HepG2 (cell line): Measurements from ENCODE around the gene PEBP1. TPM values are rescaled to one million over a fixed set of nuclear protein-coding genes. Genes with fewer than 3 reads are reported as not detected.

Experiments
- GATAD2A ChIP-seq: IDR thresholded peaks from 2 replicates; pipeline ENCODE4 v1.6.1; 2016
- JUN ChIP-seq: sonication (generic); formaldehyde crosslinking; IDR thresholded peaks from 2 replicates; pipeline ENCODE4 v1.4.0; 2020; ENCODE audit warnings: mild to moderate bottlenecking, missing genetic modification reagents
- MXD4 ChIP-seq: IDR thresholded peaks from 2 replicates; pipeline ENCODE4 v1.6.1; 2016; ENCODE audit warnings: mild to moderate bottlenecking, missing biosample characterization, missing genetic modification reagents
- ONECUT2 ChIP-seq: sonication (generic); formaldehyde crosslinking; IDR thresholded peaks from 2 replicates; pipeline ENCODE4 v1.4.0; 2020; ENCODE audit warnings: missing genetic modification reagents
- PHF21A ChIP-seq: sonication (generic); formaldehyde crosslinking; IDR thresholded peaks from 2 replicates; pipeline ENCODE4 v1.5.0; 2020; ENCODE audit warnings: mild to moderate bottlenecking, missing genetic modification reagents
- PHF5A ChIP-seq: IDR thresholded peaks from one replicate; pipeline ENCODE4 v1.6.1; 2018; ENCODE audit warnings: low read depth, missing genetic modification reagents; ENCODE audit not compliant: unreplicated experiment
- PPARG ChIP-seq: conservative IDR thresholded peaks from 2 replicates; pipeline ENCODE4 v1.6.1; 2016; ENCODE audit warnings: missing biosample characterization, missing genetic modification reagents
- SAP130 ChIP-seq: IDR thresholded peaks from 2 replicates; pipeline ENCODE4 v1.6.1; 2016; ENCODE audit warnings: low read depth
- SRY ChIP-seq: sonication (generic); formaldehyde crosslinking; IDR thresholded peaks from 2 replicates; pipeline ENCODE4 v1.8.0; 2022; ENCODE audit warnings: mild to moderate bottlenecking, missing genetic modification reagents
- TBL1XR1 ChIP-seq: fragments of 150-350 bp; IDR thresholded peaks from 2 replicates; pipeline ENCODE4 v1.6.1; 2014; ENCODE audit warnings: borderline replicate concordance, low read length; ENCODE audit not compliant: partially characterized antibody
- ZNF17 ChIP-seq: sonication (generic); formaldehyde crosslinking; IDR thresholded peaks from 2 replicates; pipeline ENCODE4 v1.5.0; 2020; ENCODE audit warnings: mild to moderate bottlenecking, missing genetic modification reagents
- ZNF460 ChIP-seq: sonication (generic); formaldehyde crosslinking; IDR thresholded peaks from 2 replicates; pipeline ENCODE4 v1.5.1; 2020; ENCODE audit warnings: missing genetic modification reagents, mild to moderate bottlenecking, borderline replicate concordance
- polyA plus RNA-seq, 8 experiments: library from polyadenylated mRNA; depleted of rRNA in 3 of 8; stranded (reverse) in 7 of 8; unstranded in 1 of 8; fragments of >200 nt; fragmentation: Illumina TruSeq in 4 of 8; extraction: Trizol in 4 of 8; gene quantifications; 2 replicates each; pipeline versions ENCODE4 v1.2.1 to v1.2.3, GENCODE V29; 2011 to 2016; ENCODE audit warnings: low read depth in 4 of 8, missing spikeins in 1 of 8, mixed read lengths in 1 of 8; ENCODE audit not compliant: insufficient read depth in 1 of 8
- total RNA-seq, 5 experiments: library from RNA; depleted of rRNA; stranded (reverse); fragments of >200 nt; fragmentation: Illumina TruSeq; extraction: Trizol; gene quantifications; 2 replicates each; pipeline ENCODE4 v1.2.3, GENCODE V29; 2016; ENCODE audit warnings: low read depth in 1 of 5
- TF ChIP-seq, protein P1 (sequence below): sonication (generic); formaldehyde crosslinking; conservative IDR thresholded peaks from 2 replicates; pipeline ENCODE4 v1.4.0; 2020; ENCODE audit warnings: mild to moderate bottlenecking, missing genetic modification reagents, moderate library complexity
- TF ChIP-seq, protein P2 (sequence below): sonication (generic); formaldehyde crosslinking; IDR thresholded peaks from 2 replicates; pipeline ENCODE4 v1.4.0; 2020; ENCODE audit warnings: missing genetic modification reagents, borderline replicate concordance
- TF ChIP-seq, protein P3 (sequence below): sonication (generic); formaldehyde crosslinking; IDR thresholded peaks from 2 replicates; pipeline ENCODE4 v1.5.1; 2020; ENCODE audit warnings: missing genetic modification reagents, mild to moderate bottlenecking, borderline replicate concordance
- TF ChIP-seq, protein P4 (sequence below), 2 experiments: sonication (generic) in 1 of 2; formaldehyde crosslinking in 1 of 2; IDR thresholded peaks; 2 replicates each; pipeline versions ENCODE4 v1.4.0 to v1.6.1; 2016 to 2020; ENCODE audit warnings: borderline replicate concordance in 1 of 2, low read depth in 1 of 2, mild to moderate bottlenecking in 1 of 2, missing genetic modification reagents in 1 of 2

PEBP1 gene
- total and polyA plus RNA-seq, 2 of the 13 experiments (the other 11 are each of a cell fraction or from before 2014, with no cell fraction given): 538 to 1,505 TPM

DNA sequence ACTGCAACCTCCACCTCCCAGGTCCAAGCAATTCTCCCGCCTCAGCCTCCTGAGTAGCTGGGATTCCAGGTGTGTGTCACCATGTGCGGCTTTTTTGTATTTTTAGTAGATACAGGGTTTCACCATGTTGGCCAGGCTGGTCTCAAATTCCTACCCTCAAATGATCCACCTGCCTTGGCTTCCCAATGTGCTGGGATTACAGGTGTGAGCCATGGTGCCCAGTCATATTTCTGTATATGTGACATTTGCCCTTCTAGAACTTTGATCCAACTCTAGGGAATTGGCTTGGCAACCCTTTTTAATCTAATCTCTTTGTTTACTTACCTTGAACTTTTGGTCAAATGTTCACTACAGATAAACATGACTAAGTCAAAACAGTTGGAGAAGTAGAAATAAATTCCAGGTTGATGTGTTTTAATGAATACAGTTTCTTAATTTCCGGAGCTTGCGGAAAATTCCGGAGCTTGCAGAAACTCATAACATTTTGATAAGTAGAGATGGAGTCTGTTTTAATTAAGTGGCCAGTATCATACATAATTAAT lies 11.5 kb upstream of the PEBP1 start (continued):
- TF ChIP-seq, protein P1, sequence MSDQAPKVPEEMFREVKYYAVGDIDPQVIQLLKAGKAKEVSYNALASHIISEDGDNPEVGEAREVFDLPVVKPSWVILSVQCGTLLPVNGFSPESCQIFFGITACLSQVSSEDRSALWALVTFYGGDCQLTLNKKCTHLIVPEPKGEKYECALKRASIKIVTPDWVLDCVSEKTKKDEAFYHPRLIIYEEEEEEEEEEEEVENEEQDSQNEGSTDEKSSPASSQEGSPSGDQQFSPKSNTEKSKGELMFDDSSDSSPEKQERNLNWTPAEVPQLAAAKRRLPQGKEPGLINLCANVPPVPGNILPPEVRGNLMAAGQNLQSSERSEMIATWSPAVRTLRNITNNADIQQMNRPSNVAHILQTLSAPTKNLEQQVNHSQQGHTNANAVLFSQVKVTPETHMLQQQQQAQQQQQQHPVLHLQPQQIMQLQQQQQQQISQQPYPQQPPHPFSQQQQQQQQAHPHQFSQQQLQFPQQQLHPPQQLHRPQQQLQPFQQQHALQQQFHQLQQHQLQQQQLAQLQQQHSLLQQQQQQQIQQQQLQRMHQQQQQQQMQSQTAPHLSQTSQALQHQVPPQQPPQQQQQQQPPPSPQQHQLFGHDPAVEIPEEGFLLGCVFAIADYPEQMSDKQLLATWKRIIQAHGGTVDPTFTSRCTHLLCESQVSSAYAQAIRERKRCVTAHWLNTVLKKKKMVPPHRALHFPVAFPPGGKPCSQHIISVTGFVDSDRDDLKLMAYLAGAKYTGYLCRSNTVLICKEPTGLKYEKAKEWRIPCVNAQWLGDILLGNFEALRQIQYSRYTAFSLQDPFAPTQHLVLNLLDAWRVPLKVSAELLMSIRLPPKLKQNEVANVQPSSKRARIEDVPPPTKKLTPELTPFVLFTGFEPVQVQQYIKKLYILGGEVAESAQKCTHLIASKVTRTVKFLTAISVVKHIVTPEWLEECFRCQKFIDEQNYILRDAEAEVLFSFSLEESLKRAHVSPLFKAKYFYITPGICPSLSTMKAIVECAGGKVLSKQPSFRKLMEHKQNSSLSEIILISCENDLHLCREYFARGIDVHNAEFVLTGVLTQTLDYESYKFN (CRISPR knock-in tag): peak; percentile 96
- TF ChIP-seq JUN (CRISPR knock-in tag) (0 out of 2 replicates have a peak, but pooled peaks have one; percentile 20), PPARG (peak; percentile 92), ONECUT2 (CRISPR knock-in tag) (no peak), GATAD2A (CRISPR knock-in tag) (peak; percentile 90), PHF5A (CRISPR knock-in tag) (peak; percentile 31), PHF21A (peak; percentile 47; the same call in 1 of the 2 replicates), ZNF460 (peak; percentile 70), ZNF17 (CRISPR knock-in tag) (no peak), SAP130 (CRISPR knock-in tag) (peak; percentile 75), SRY (CRISPR knock-in tag) (no peak; the same call in 1 of the 2 replicates), MXD4 (CRISPR knock-in tag) (no peak), TBL1XR1 (peak; percentile 70)
- TF ChIP-seq, protein P2, sequence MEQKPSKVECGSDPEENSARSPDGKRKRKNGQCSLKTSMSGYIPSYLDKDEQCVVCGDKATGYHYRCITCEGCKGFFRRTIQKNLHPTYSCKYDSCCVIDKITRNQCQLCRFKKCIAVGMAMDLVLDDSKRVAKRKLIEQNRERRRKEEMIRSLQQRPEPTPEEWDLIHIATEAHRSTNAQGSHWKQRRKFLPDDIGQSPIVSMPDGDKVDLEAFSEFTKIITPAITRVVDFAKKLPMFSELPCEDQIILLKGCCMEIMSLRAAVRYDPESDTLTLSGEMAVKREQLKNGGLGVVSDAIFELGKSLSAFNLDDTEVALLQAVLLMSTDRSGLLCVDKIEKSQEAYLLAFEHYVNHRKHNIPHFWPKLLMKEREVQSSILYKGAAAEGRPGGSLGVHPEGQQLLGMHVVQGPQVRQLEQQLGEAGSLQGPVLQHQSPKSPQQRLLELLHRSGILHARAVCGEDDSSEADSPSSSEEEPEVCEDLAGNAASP: 0 out of 2 replicates have a peak, but pooled peaks have one; percentile 51
- TF ChIP-seq, protein P3, sequence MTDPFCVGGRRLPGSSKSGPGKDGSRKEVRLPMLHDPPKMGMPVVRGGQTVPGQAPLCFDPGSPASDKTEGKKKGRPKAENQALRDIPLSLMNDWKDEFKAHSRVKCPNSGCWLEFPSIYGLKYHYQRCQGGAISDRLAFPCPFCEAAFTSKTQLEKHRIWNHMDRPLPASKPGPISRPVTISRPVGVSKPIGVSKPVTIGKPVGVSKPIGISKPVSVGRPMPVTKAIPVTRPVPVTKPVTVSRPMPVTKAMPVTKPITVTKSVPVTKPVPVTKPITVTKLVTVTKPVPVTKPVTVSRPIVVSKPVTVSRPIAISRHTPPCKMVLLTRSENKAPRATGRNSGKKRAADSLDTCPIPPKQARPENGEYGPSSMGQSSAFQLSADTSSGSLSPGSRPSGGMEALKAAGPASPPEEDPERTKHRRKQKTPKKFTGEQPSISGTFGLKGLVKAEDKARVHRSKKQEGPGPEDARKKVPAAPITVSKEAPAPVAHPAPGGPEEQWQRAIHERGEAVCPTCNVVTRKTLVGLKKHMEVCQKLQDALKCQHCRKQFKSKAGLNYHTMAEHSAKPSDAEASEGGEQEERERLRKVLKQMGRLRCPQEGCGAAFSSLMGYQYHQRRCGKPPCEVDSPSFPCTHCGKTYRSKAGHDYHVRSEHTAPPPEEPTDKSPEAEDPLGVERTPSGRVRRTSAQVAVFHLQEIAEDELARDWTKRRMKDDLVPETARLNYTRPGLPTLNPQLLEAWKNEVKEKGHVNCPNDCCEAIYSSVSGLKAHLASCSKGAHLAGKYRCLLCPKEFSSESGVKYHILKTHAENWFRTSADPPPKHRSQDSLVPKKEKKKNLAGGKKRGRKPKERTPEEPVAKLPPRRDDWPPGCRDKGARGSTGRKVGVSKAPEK (CRISPR knock-in tag): no peak
- TF ChIP-seq, protein P4, sequence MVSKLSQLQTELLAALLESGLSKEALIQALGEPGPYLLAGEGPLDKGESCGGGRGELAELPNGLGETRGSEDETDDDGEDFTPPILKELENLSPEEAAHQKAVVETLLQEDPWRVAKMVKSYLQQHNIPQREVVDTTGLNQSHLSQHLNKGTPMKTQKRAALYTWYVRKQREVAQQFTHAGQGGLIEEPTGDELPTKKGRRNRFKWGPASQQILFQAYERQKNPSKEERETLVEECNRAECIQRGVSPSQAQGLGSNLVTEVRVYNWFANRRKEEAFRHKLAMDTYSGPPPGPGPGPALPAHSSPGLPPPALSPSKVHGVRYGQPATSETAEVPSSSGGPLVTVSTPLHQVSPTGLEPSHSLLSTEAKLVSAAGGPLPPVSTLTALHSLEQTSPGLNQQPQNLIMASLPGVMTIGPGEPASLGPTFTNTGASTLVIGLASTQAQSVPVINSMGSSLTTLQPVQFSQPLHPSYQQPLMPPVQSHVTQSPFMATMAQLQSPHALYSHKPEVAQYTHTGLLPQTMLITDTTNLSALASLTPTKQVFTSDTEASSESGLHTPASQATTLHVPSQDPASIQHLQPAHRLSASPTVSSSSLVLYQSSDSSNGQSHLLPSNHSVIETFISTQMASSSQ (IDR thresholded peaks at IDR 0.05; ENCODE audit: low read depth): no peak; the same call in 1 of the 2 replicates
- TF ChIP-seq, protein P4 (CRISPR knock-in tag; IDR thresholded peaks at IDR 0.05; ENCODE audit: borderline replicate concordance): peak; percentile 37; the same call in 1 of the 2 replicates
